Measurements from ENCODE around the gene EFCAB5. TPM values are rescaled to one million over a fixed set of nuclear protein-coding genes. Genes with fewer than 3 reads are reported as not detected.
A peak's percentile ranks its signal among the peaks of the same experiment; 100 is the strongest.
"Not testable (repeated sequence)": the region's sequence is repeated elsewhere in the genome, so short reads cannot be mapped to it uniquely, and the experiment has no call there.

Gene EFCAB5
- total and polyA plus RNA-seq, 2 donors from 2014 or later, result 1.4 TPM; not detected in 1

GRCh38 chr17:29930409-29931010, 10.9 kb upstream of the EFCAB5 start:
- intact Hi-C loops (cut with DNase I), result loop anchor here (5.0 kb wide), 1 partner anchor 123 kb away; no protein-coding TSS in a partner anchor
- Histone ChIP-seq H3K9me3 (ENCODE audit: control insufficient read depth in 2 of 3, insufficient read depth in 1 of 3, low read length in 3 of 3) (no peaks in the 10 kb centered on the region), H3K4me3 (ENCODE audit: low read length in 3 of 3) (peak overlapping the region; percentile 89 to 97 (median 95)), H3K4me1 (ENCODE audit: control insufficient read depth in 2 of 3, insufficient read depth in 2 of 3, low read depth in 1 of 3, low read length in 3 of 3) (peaks cover 0 to 12% (median 6%) of the 10 kb centered on the region in 3 donors), H3K27ac (ENCODE audit: low read depth in 2 of 2, low read length in 2 of 2) (peak overlapping the region; percentile 61 to 92), H3K9ac (ENCODE audit: low read length in 3 of 3) (peak overlapping the region; percentile 25 to 74 (median 46)), H3K36me3 (ENCODE audit: control insufficient read depth in 2 of 3, insufficient read depth in 3 of 3, low read length in 3 of 3) (no peaks in the 10 kb centered on the region), H3K27me3 (ENCODE audit: control insufficient read depth, insufficient read depth, low read length) (no peaks in the 10 kb centered on the region)
- FAIRE-seq, result no peak
- TF ChIP-seq CTCF (IDR thresholded peaks at IDR 0.05; ENCODE audit: borderline replicate concordance, extremely low read depth, insufficient read depth), result no peak
- peak in 2 of 5 donors; percentile 30 to 43 for DNase-seq

- Histone ChIP-seq H3K9ac (ENCODE audit: low read length in 3 of 3) (peak overlapping the region in 1 of 3 donors; percentile 12), H3K27me3 (ENCODE audit: control insufficient read depth, insufficient read depth, low read length) (no peaks in the 10 kb centered on the region), H3K27ac (ENCODE audit: low read depth in 2 of 2, low read length in 2 of 2) (no peak overlapping the region), H3K9me3 (ENCODE audit: control insufficient read depth in 2 of 3, insufficient read depth in 1 of 3, low read length in 3 of 3) (no peaks in the 10 kb centered on the region), H3K4me3 (ENCODE audit: low read length in 3 of 3) (peak overlapping the region in 2 of 3 donors; percentile 89 to 97), H3K36me3 (ENCODE audit: control insufficient read depth in 2 of 3, insufficient read depth in 3 of 3, low read length in 3 of 3) (no peaks in the 10 kb centered on the region), H3K4me1 (ENCODE audit: control insufficient read depth in 2 of 3, insufficient read depth in 2 of 3, low read depth in 1 of 3, low read length in 3 of 3) (peaks cover 0 to 12% (median 6%) of the 10 kb centered on the region in 3 donors)
- peak; percentile 90 for TF ChIP-seq CTCF (IDR thresholded peaks at IDR 0.05; ENCODE audit: borderline replicate concordance, extremely low read depth, insufficient read depth)
- intact Hi-C loops (cut with DNase I), result loop anchor here (5.0 kb wide), 1 partner anchor 124 kb away; no protein-coding TSS in a partner anchor
- FAIRE-seq, result peak; percentile 51
- peak in 4 of 5 donors; percentile 79 to 94 (median 86) for DNase-seq
Measured at GRCh38 chr17:29931231-29931932, 10.1 kb upstream of the EFCAB5 start.

- Histone ChIP-seq H3K27ac (ENCODE audit: low read depth in 2 of 2, low read length in 2 of 2) (no peak overlapping the region), H3K36me3 (ENCODE audit: control insufficient read depth in 2 of 3, insufficient read depth in 3 of 3, low read length in 3 of 3) (no peaks in the 10 kb centered on the region), H3K4me3 (ENCODE audit: low read length in 3 of 3) (no peak overlapping the region), H3K4me1 (ENCODE audit: control insufficient read depth in 2 of 3, insufficient read depth in 2 of 3, low read depth in 1 of 3, low read length in 3 of 3) (peaks cover 0 to 10% (median 6%) of the 10 kb centered on the region in 3 donors), H3K27me3 (ENCODE audit: control insufficient read depth, insufficient read depth, low read length) (no peaks in the 10 kb centered on the region), H3K9ac (ENCODE audit: low read length in 3 of 3) (no peak overlapping the region), H3K9me3 (ENCODE audit: control insufficient read depth in 2 of 3, insufficient read depth in 1 of 3, low read length in 3 of 3) (no peaks in the 10 kb centered on the region)
- no peak for TF ChIP-seq CTCF (IDR thresholded peaks at IDR 0.05; ENCODE audit: borderline replicate concordance, extremely low read depth, insufficient read depth)
- intact Hi-C loops (cut with DNase I), result loop anchor here (5.0 kb wide), 1 partner anchor 126 kb away; no protein-coding TSS in a partner anchor
- DNase-seq, result peak in 2 of 5 donors; percentile 24 to 37
- FAIRE-seq, result no peak
Measured at GRCh38 chr17:29933379-29933778, 8.1 kb upstream of the EFCAB5 start.

- DNase-seq; H3K27me3 ChIP-seq (ENCODE audit: control insufficient read depth, insufficient read depth, low read length); FAIRE-seq; H3K4me1 ChIP-seq (ENCODE audit: control insufficient read depth in 2 of 3, insufficient read depth in 2 of 3, low read depth in 1 of 3, low read length in 3 of 3); H3K36me3 ChIP-seq (ENCODE audit: control insufficient read depth in 2 of 3, insufficient read depth in 3 of 3, low read length in 3 of 3); H3K27ac ChIP-seq (ENCODE audit: low read depth in 2 of 2, low read length in 2 of 2); H3K4me3 ChIP-seq (ENCODE audit: low read length in 3 of 3); H3K9ac ChIP-seq (ENCODE audit: low read length in 3 of 3); intact Hi-C loops (cut with DNase I); H3K9me3 ChIP-seq (ENCODE audit: control insufficient read depth in 2 of 3, insufficient read depth in 1 of 3, low read length in 3 of 3): not testable (repeated sequence)
Measured at GRCh38 chr17:29935909-29936308, 5.5 kb upstream of the EFCAB5 start.
